Measurements from ENCODE around the gene MIS12. TPM values are rescaled to one million over a fixed set of nuclear protein-coding genes. Genes with fewer than 3 reads are reported as not detected.

MIS12 gene
- total and polyA plus RNA-seq, 2 donors (not counting 1 experiment from before 2014, with no cell fraction given), result 20.9 to 41.1 TPM

- Histone ChIP-seq H2AFZ (ENCODE audit: insufficient read depth, low read depth, low read length, poor library complexity, severe bottlenecking) (peak overlapping the region; percentile 78), H4K20me1 (ENCODE audit: control insufficient read depth, insufficient read depth, low read length, poor library complexity, severe bottlenecking) (peaks cover 6% of the 10 kb centered on the region), H3K36me3 (replicated peaks in 1 of 2; ENCODE audit: control extremely low read depth in 1 of 2, control insufficient read depth in 1 of 2, extremely low read depth in 1 of 2, insufficient read depth in 2 of 2, low read length in 1 of 2) (peaks cover 0 to 1% of the 10 kb centered on the region in 2 experiments), H3K9ac (ENCODE audit: low read length) (peak overlapping the region; percentile 85), H3K79me2 (ENCODE audit: control insufficient read depth, insufficient read depth, low read length) (peaks cover 69% of the 10 kb centered on the region), H3K27me3 (replicated peaks in 1 of 4; ENCODE audit: control extremely low read depth in 1 of 4, control insufficient read depth in 3 of 4, insufficient read depth in 4 of 4, low read length in 3 of 4) (no peaks in the 10 kb centered on the region), H3K4me2 (replicated peaks; ENCODE audit: low read depth, low read length, poor library complexity, severe bottlenecking) (peak overlapping the region; percentile 89), H3K4me3 (ENCODE audit: control extremely low read depth in 1 of 5, extremely low read depth in 1 of 5, insufficient read depth in 1 of 5, low read depth in 2 of 5, low read length in 4 of 5) (peak overlapping the region in 4 of 5 experiments; percentile 82 to 94 (median 90)), H3K9me3 (ENCODE audit: control extremely low read depth in 1 of 3, control insufficient read depth in 2 of 3, insufficient read depth in 1 of 3, low read length in 2 of 3) (no peaks in the 10 kb centered on the region), H3K27ac (ENCODE audit: low read length in 2 of 2) (no peak overlapping the region), H3K4me1 (ENCODE audit: control insufficient read depth in 2 of 2, insufficient read depth in 2 of 2, low read length in 2 of 2) (peaks cover 11 to 20% of the 10 kb centered on the region in 2 donors)
- H3K4me1 Mint-ChIP-seq, result peaks cover 29% of the 10 kb centered on the region
- peak overlapping the region; percentile 90 for H3K4me3 Mint-ChIP-seq
- no peaks in the 10 kb centered on the region for H3K27me3 Mint-ChIP-seq
- TF ChIP-seq, protein P1, sequence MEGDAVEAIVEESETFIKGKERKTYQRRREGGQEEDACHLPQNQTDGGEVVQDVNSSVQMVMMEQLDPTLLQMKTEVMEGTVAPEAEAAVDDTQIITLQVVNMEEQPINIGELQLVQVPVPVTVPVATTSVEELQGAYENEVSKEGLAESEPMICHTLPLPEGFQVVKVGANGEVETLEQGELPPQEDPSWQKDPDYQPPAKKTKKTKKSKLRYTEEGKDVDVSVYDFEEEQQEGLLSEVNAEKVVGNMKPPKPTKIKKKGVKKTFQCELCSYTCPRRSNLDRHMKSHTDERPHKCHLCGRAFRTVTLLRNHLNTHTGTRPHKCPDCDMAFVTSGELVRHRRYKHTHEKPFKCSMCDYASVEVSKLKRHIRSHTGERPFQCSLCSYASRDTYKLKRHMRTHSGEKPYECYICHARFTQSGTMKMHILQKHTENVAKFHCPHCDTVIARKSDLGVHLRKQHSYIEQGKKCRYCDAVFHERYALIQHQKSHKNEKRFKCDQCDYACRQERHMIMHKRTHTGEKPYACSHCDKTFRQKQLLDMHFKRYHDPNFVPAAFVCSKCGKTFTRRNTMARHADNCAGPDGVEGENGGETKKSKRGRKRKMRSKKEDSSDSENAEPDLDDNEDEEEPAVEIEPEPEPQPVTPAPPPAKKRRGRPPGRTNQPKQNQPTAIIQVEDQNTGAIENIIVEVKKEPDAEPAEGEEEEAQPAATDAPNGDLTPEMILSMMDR (IDR thresholded peaks at IDR 0.05), result no peak
- no peak for TF ChIP-seq EZH2 (IDR thresholded peaks at IDR 0.05; ENCODE audit: borderline replicate concordance, insufficient read depth, low read depth, low read length, poor library complexity, severe bottlenecking)
- DNase-seq (no peak), ATAC-seq (ENCODE audit: low read depth) (no peak)
- H3K9me3 Mint-ChIP-seq (ENCODE audit: insufficient read depth), result no peaks in the 10 kb centered on the region
- intact Hi-C loops (cut with micrococcal nuclease), result no loop called here
- no peak overlapping the region for H3K27ac Mint-ChIP-seq
- ChIA-PET POLR2A (no interaction called here), CTCF (no interaction called here)
- 17% methylated on average over 8 of the region's 8 CpGs for WGBS (ENCODE audit: insufficient coverage)
These were observed 18.9 kb upstream of the MIS12 start for GRCh38 chr17:5467416-5467815.

DNA sequence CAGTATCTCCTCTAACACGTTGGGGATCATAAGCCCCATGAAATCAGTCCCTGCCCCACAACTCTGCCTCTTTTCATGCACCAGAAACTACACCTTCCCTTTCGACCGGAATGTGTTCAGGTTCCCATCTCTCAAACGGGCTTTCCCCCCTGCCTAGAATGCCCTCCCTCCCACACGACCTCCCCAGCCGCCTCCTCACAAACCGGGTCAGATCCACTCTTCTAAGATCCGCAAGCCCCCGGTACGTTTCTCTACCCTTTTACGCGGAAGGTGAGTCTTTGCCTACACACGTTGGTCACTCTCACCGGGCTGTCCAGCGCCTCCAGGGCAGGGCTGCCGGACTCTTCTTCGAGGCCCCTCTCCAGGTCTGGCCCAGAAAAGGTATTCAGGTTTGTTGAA is 18.3 kb upstream of the MIS12 start:
- H3K27ac Mint-ChIP-seq, result peak overlapping the region; percentile 32
- H3K9ac ChIP-seq (ENCODE audit: low read length), result peak overlapping the region; percentile 85
- peak overlapping the region; percentile 90 for H3K4me3 Mint-ChIP-seq
- ChIA-PET POLR2A (interaction anchor here (0.9 to 1.7 kb wide), 2 partner anchors 18 to 49 kb away, joined by 4 to 14 read pairs; partner anchors contain the start of genes DERL2, MIS12 and NUP88), CTCF (interaction anchor here (1.8 kb wide), 2 partner anchors 17 to 29 kb away, joined by 6 to 11 read pairs; partner anchors contain the start of gene C1QBP)
- ATAC-seq (ENCODE audit: low read depth) (no peak), DNase-seq (no peak)
- TF ChIP-seq EZH2 (IDR thresholded peaks at IDR 0.05; ENCODE audit: borderline replicate concordance, insufficient read depth, low read depth, low read length, poor library complexity, severe bottlenecking), result no peak
- TF ChIP-seq, protein P1 (IDR thresholded peaks at IDR 0.05), result no peak
- peaks cover 6% of the 10 kb centered on the region for H4K20me1 ChIP-seq (ENCODE audit: control insufficient read depth, insufficient read depth, low read length, poor library complexity, severe bottlenecking)
- H3K27ac ChIP-seq (ENCODE audit: low read length in 2 of 2), result peak overlapping the region in 1 of 2 donors; percentile 60
- H3K79me2 ChIP-seq (ENCODE audit: control insufficient read depth, insufficient read depth, low read length), result peaks cover 63% of the 10 kb centered on the region
- peak overlapping the region; percentile 61 to 94 (median 86) for H3K4me3 ChIP-seq (ENCODE audit: control extremely low read depth in 1 of 5, extremely low read depth in 1 of 5, insufficient read depth in 1 of 5, low read depth in 2 of 5, low read length in 4 of 5)
- no peaks in the 10 kb centered on the region for H3K9me3 Mint-ChIP-seq (ENCODE audit: insufficient read depth)
- intact Hi-C loops (cut with micrococcal nuclease), result no loop called here
- WGBS (ENCODE audit: insufficient coverage), result under 1% methylated on average over 17 of the region's 17 CpGs
- no peaks in the 10 kb centered on the region for H3K9me3 ChIP-seq (ENCODE audit: control extremely low read depth in 1 of 3, control insufficient read depth in 2 of 3, insufficient read depth in 1 of 3, low read length in 2 of 3)
- peaks cover 11 to 20% of the 10 kb centered on the region in 2 donors for H3K4me1 ChIP-seq (ENCODE audit: control insufficient read depth in 2 of 2, insufficient read depth in 2 of 2, low read length in 2 of 2)
- peak overlapping the region; percentile 78 for H2AFZ ChIP-seq (ENCODE audit: insufficient read depth, low read depth, low read length, poor library complexity, severe bottlenecking)
- H3K36me3 ChIP-seq (replicated peaks in 1 of 2; ENCODE audit: control extremely low read depth in 1 of 2, control insufficient read depth in 1 of 2, extremely low read depth in 1 of 2, insufficient read depth in 2 of 2, low read length in 1 of 2), result peaks cover 0 to 2% of the 10 kb centered on the region in 2 experiments
- H3K27me3 Mint-ChIP-seq, result no peaks in the 10 kb centered on the region
- H3K4me2 ChIP-seq (replicated peaks; ENCODE audit: low read depth, low read length, poor library complexity, severe bottlenecking), result peak overlapping the region; percentile 89
- peaks cover 29% of the 10 kb centered on the region for H3K4me1 Mint-ChIP-seq
- no peaks in the 10 kb centered on the region for H3K27me3 ChIP-seq (replicated peaks in 1 of 4; ENCODE audit: control extremely low read depth in 1 of 4, control insufficient read depth in 3 of 4, insufficient read depth in 4 of 4, low read length in 3 of 4)

Measured in B cell (primary cell).